Measurements from ENCODE around the gene MFRP.

The MFRP gene

DNA sequence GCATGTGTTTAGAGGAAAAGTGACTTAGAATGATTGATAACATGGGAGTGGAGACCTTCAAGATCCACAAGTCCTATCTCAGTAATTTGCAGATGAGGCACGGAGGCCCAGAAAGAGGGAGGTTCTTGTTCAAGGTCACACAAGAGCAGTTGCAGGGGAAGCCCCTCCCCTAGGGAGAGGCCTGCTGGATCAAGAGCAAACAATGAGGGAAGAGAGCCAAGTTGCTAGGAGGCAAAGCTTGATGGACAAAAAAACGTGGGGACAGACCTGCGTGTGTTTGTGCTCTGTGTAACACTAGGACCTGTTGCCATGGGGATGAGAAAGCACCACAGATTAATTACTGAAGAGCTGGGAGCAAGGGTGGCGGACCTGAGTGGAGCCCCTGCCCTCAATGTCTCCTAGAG, 6.4 kb upstream of the MFRP start:
- TF ChIP-seq, protein P1, sequence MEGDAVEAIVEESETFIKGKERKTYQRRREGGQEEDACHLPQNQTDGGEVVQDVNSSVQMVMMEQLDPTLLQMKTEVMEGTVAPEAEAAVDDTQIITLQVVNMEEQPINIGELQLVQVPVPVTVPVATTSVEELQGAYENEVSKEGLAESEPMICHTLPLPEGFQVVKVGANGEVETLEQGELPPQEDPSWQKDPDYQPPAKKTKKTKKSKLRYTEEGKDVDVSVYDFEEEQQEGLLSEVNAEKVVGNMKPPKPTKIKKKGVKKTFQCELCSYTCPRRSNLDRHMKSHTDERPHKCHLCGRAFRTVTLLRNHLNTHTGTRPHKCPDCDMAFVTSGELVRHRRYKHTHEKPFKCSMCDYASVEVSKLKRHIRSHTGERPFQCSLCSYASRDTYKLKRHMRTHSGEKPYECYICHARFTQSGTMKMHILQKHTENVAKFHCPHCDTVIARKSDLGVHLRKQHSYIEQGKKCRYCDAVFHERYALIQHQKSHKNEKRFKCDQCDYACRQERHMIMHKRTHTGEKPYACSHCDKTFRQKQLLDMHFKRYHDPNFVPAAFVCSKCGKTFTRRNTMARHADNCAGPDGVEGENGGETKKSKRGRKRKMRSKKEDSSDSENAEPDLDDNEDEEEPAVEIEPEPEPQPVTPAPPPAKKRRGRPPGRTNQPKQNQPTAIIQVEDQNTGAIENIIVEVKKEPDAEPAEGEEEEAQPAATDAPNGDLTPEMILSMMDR (conservative IDR thresholded peaks at IDR 0.05; ENCODE audit: low read length): no peak
- H3K4me3 ChIP-seq (ENCODE audit: low read length): no peak overlapping the region
- DNase-seq (ENCODE audit: low read depth): no peak

DNA sequence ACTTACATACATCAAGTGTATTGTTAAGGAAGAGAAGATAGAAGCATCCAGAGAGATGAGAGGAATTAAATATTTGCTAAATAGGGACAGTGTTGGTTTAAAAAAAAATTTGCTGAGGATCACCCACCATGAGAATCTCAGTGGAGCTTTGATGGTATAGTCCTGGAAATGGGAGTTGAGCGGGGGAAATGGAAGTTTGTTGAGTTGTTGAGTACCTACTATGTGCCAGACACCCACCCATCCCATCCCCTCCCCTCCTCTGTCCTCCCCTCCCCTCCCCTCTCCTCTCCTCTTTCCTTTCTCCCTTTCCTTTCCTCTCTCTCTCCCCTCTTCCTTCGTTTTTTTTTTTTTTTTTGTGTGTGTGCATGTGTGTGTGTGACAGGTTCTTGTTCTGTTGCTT, 4.7 kb upstream of the MFRP start:
- H3K4me3 ChIP-seq (ENCODE audit: low read length): no peak overlapping the region
- TF ChIP-seq, protein P1 (conservative IDR thresholded peaks at IDR 0.05; ENCODE audit: low read length): no peak
- DNase-seq (ENCODE audit: low read depth): no peak

DNA sequence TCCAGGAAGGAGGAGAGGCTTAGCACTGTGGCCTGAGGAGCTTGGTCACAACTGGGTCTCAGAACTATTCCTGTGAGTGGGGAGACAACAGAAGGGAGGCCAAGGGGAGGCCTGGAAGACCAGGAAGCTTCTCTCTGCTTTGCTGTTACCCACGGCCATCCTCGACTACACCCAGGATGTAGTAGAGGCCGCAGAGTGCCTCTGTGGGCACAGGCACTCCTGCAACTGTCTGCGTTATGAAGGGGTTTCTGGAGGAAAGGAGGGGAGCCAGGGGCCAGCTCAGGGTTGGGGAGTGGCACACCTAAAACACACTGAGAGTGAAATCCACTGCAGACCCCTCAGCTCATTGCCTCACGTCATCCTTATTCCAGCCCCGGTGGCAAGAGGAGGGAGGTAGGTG, 3.8 kb upstream of the MFRP start:
- TF ChIP-seq, protein P1 (conservative IDR thresholded peaks at IDR 0.05; ENCODE audit: low read length): no peak

DNA sequence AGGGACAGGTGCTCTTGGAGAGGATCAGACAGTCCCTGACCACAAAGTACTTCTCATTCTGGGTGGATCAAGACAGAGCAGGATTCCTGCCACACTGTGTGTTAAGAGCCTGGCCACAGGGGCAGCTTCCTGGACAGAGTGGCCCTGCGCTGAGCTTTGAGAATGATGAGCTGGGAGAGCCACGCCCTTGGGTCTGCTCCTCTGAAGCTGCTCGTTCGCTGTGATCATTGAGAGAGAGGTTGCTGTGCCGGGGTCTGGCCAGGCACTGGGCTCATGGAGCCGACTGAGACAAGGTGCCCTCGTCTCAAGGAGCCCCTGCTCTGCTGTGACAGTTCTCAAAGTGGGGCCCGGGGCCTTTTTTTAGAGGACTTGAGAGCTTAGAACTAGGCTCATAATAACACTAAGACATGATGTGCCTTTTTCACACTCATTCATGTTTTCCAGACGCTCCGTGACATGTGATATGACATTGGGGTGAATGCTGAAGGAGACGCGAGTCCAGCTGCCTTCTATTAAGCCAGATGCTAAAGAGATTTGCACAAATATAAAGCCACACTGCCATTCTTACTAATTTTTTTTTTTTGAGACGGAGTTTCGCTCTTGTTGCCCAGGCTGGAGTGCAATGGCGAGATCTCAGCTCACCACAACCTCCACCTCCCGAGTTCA, 1.6 kb upstream of the MFRP start:
- no peak overlapping the region for H3K4me3 ChIP-seq (ENCODE audit: low read length)
- no peak for DNase-seq (ENCODE audit: low read depth)
- TF ChIP-seq, protein P1 (conservative IDR thresholded peaks at IDR 0.05; ENCODE audit: low read length): no peak

More for the DNA sequence above, 3.8 kb upstream of the MFRP start:
- DNase-seq (ENCODE audit: low read depth): no peak
- H3K4me3 ChIP-seq (ENCODE audit: low read length): no peak overlapping the region

DNA sequence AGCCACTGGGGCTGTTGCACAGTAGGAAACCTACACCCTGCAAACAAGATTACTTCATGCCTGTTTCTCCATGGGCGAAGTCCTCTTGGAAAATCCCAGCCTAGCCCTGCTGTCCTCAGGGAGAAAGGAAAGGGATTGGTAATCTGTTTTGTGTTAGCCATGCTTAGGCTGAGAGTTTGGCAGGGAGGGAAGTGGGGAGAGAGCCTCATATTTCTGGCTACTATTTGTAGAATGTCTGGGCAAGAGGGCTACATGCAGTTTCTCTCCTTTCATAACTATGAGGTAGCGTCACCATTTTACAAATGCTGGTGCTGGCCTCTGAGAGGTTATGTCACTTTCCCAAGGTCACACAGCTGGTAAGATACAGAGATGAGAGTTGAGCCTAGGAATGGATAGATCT, 737 bp upstream of the MFRP start:
- no peak overlapping the region for H3K4me3 ChIP-seq (ENCODE audit: low read length)
- TF ChIP-seq, protein P1 (conservative IDR thresholded peaks at IDR 0.05; ENCODE audit: low read length): no peak
- DNase-seq (ENCODE audit: low read depth): peak; percentile 93

DNA sequence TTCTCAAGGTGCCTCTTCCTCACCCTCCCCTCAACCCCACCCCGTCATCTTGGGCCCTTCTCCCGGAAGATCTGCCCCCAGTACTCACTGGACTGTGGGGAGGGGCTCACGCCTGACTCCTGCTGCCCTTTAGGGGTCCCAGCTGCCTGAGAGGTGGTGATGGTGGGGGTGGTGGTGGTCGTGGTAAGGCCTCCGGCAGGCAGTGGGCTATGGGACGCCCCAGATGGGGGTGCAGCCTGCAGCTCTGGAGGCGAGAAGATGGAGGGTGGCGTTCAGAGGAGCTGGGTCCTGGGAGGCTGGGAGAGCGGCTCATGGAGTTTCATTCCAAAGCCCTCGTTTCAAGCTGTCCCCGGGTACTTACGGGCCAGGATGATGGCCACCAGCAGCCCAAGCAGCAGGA, 820 bp downstream of the MFRP start:
- TF ChIP-seq, protein P1 (conservative IDR thresholded peaks at IDR 0.05; ENCODE audit: low read length): no peak
- H3K4me3 ChIP-seq (ENCODE audit: low read length): no peak overlapping the region
- no peak for DNase-seq (ENCODE audit: low read depth)

DNA sequence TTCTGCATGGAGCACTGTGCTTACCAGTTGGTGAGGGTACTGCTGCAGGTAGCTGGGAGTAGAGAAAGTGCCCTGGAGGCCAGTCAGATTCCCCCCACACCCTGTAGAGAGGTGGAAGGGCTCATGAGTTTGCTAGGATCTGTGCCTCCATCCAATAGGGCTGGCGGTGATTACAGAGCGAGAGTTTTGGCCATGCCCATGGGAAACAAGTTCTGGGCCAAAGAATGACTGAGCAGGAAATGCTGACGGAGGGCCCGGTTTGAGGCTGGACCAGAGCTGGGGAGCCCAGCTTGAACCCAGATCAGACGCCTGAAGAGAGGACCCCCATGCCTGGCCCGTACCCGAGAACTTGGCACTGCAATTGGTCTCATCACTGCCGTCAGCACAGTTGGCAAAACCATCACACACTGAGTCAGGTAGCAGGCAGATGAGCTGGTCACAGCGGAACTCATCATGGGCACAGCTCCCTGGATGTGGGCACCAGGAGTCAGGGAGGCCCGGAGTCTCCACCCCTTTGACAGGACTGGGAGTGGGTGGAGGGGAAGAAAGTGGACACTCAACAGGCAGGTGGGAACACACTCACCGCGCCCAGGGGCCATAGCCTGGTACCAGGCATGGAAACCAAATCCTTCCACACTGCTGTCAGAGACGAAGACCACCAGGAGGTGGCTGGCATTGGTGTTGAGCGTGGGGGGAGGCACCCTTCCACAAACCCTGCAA, 2.1 kb downstream of the MFRP start:
- TF ChIP-seq, protein P1 (conservative IDR thresholded peaks at IDR 0.05; ENCODE audit: low read length): no peak
- no peak overlapping the region for H3K4me3 ChIP-seq (ENCODE audit: low read length)

More for the DNA sequence above, 2.1 kb downstream of the MFRP start:
- DNase-seq (ENCODE audit: low read depth): no peak
